COLO668 (cell line): ENCODE results near the gene GSG1L.

ENCODE experiments used
- DNase-seq: peaks from one replicate; lab custom pipeline; 2025; ENCODE audit not compliant: unreplicated experiment; lab: John Stamatoyannopoulos, UW

The GSG1L gene

GRCh38 chr16:28067604-28068379 is 4.3 kb upstream of the GSG1L start:
- no peak for DNase-seq

- DNase-seq = no peak
These were observed 1.3 kb upstream of the GSG1L start for GRCh38 chr16:28064706-28065249.

- no peak for DNase-seq
These were observed 636 bp upstream of the GSG1L start for GRCh38 chr16:28064150-28064549.

GRCh38 chr16:28062847-28063521 is 530 bp downstream of the GSG1L start:
- peak; percentile 35 for DNase-seq

GRCh38 chr16:28062261-28062846 is 1.2 kb downstream of the GSG1L start:
- no peak for DNase-seq

- no peak for DNase-seq
These were observed 2.0 kb downstream of the GSG1L start for GRCh38 chr16:28061352-28062101.

GRCh38 chr16:28059841-28060575 is 3.5 kb downstream of the GSG1L start:
- DNase-seq = no peak

GRCh38 chr16:28058839-28059589 is 4.5 kb downstream of the GSG1L start:
- DNase-seq = no peak

GRCh38 chr16:28057949-28058348 is 5.6 kb downstream of the GSG1L start:
- DNase-seq = no peak

- no peak for DNase-seq
These were observed 10.1 kb downstream of the GSG1L start for GRCh38 chr16:28053461-28053860.

GRCh38 chr16:28052274-28053128 is 11.0 kb downstream of the GSG1L start:
- DNase-seq = no peak

GRCh38 chr16:28051486-28051885 is 12.0 kb downstream of the GSG1L start:
- no peak for DNase-seq

GRCh38 chr16:28042811-28043210 is 20.7 kb downstream of the GSG1L start:
- no peak for DNase-seq

- no peak for DNase-seq
These were observed 21.9 kb downstream of the GSG1L start for GRCh38 chr16:28041615-28042014.

- DNase-seq = no peak
These were observed 23.5 kb downstream of the GSG1L start for GRCh38 chr16:28040039-28040438.

GRCh38 chr16:28039493-28039892 is 24.0 kb downstream of the GSG1L start:
- no peak for DNase-seq

GRCh38 chr16:28038409-28038808 is 25.1 kb downstream of the GSG1L start:
- no peak for DNase-seq

- no peak for DNase-seq
These were observed 27.6 kb downstream of the GSG1L start for GRCh38 chr16:28035866-28036393.

- DNase-seq = no peak
These were observed 29.6 kb downstream of the GSG1L start for GRCh38 chr16:28033870-28034269.
